Colonic mucosa (tissue), 4 donors: ENCODE results near the gene PAX5. TPM values are rescaled to one million over a fixed set of nuclear protein-coding genes. Genes with fewer than 3 reads are reported as not detected.

Experiments used
- DNase-seq: peaks from one replicate; pipeline ENCODE4 v3.0.0-alpha.2; 2020
- H3K27ac ChIP-seq: fragments of 200-600 bp; one replicate; pipeline ENCODE4 v1.8.0; 2021
- H3K27me3 ChIP-seq: fragments of 200-600 bp; one replicate; pipeline ENCODE4 v1.8.0; 2021
- H3K36me3 ChIP-seq: fragments of 200-600 bp; one replicate; pipeline ENCODE4 v1.8.0; 2021
- H3K4me1 ChIP-seq: fragments of 200-600 bp; one replicate; pipeline ENCODE4 v1.8.0; 2021; ENCODE audit warnings: mild to moderate bottlenecking
- H3K4me3 ChIP-seq: fragments of 200-600 bp; one replicate; pipeline ENCODE4 v1.8.0; 2021
- H3K9ac ChIP-seq, 2 donors: one replicate each; pipeline ENCODE4 v1.7.0; 2013; ENCODE audit warnings: control low read depth in 2 of 2, low read depth in 2 of 2, low read length in 2 of 2
- H3K9me3 ChIP-seq: fragments of 200-600 bp; one replicate; pipeline ENCODE4 v1.8.0; 2021
- CTCF ChIP-seq: fragments of 200-600 bp; IDR thresholded peaks from one replicate; pipeline ENCODE4 v1.8.0; 2022; ENCODE audit warnings: antibody characterized with exemption, mild to moderate bottlenecking
- intact Hi-C: fragments of 100-400 bp; cut with DNase I; formaldehyde crosslinking; loops from one replicate; pipeline ENCODE4 v1.14.1; 2022
- total RNA-seq, 2 donors: library from RNA; stranded (reverse); fragmentation: NEBNext Ultra II Directional in 1 of 2; extraction: Animal tissue kit (Norgen Biotek cat#: 25700) in 1 of 2; gene quantifications; one replicate each; pipeline ENCODE4 v1.2.1, GENCODE V29; 2021
- donor health status: healthy.
- donor health status: DM: no; HTN: no; CAD: no.
- donor health status: DM: no; HTN: no; CAD: no.

Gene PAX5
- total RNA-seq, 2 donors from 2014 or later, result 0.08 to 0.32 TPM

- Histone ChIP-seq H3K9ac (no peak overlapping the region), H3K4me1 (no peaks in the 10 kb centered on the region), H3K9me3 (no peaks in the 10 kb centered on the region), H3K27ac (no peak overlapping the region), H3K4me3 (no peak overlapping the region), H3K36me3 (no peaks in the 10 kb centered on the region), H3K27me3 (no peaks in the 10 kb centered on the region)
- no peak for DNase-seq
- intact Hi-C loops, result no loop called here
- no peak for TF ChIP-seq CTCF
These were observed 77.2 kb downstream of the PAX5 start for GRCh38 chr9:36956908-36957307.

- Histone ChIP-seq H3K9ac (no peak overlapping the region), H3K36me3 (no peaks in the 10 kb centered on the region), H3K4me1 (no peaks in the 10 kb centered on the region), H3K27ac (no peak overlapping the region), H3K4me3 (no peak overlapping the region), H3K27me3 (no peaks in the 10 kb centered on the region), H3K9me3 (no peaks in the 10 kb centered on the region)
- intact Hi-C loops, result no loop called here
- no peak for TF ChIP-seq CTCF
- DNase-seq, result no peak
These were observed 83.7 kb downstream of the PAX5 start for GRCh38 chr9:36950389-36950788.

GRCh38 chr9:36949466-36949865 lies 84.6 kb downstream of the PAX5 start:
- no peak overlapping the region for H3K9ac ChIP-seq
- H3K27ac ChIP-seq, result no peak overlapping the region
- TF ChIP-seq CTCF, result no peak
- no peaks in the 10 kb centered on the region for H3K4me1 ChIP-seq
- DNase-seq, result no peak
- intact Hi-C loops, result no loop called here
- no peaks in the 10 kb centered on the region for H3K9me3 ChIP-seq
- H3K4me3 ChIP-seq, result no peak overlapping the region
- no peaks in the 10 kb centered on the region for H3K27me3 ChIP-seq
- H3K36me3 ChIP-seq, result no peaks in the 10 kb centered on the region

GRCh38 chr9:36948051-36948450 lies 86.0 kb downstream of the PAX5 start:
- no peaks in the 10 kb centered on the region for H3K27me3 ChIP-seq
- intact Hi-C loops, result no loop called here
- no peak overlapping the region for H3K27ac ChIP-seq
- no peaks in the 10 kb centered on the region for H3K4me1 ChIP-seq
- DNase-seq, result no peak
- H3K4me3 ChIP-seq, result no peak overlapping the region
- TF ChIP-seq CTCF, result no peak
- no peaks in the 10 kb centered on the region for H3K9me3 ChIP-seq
- no peak overlapping the region for H3K9ac ChIP-seq
- no peaks in the 10 kb centered on the region for H3K36me3 ChIP-seq

- no peak for DNase-seq
- Histone ChIP-seq H3K9me3 (no peaks in the 10 kb centered on the region), H3K27me3 (no peaks in the 10 kb centered on the region), H3K36me3 (no peaks in the 10 kb centered on the region), H3K4me1 (no peaks in the 10 kb centered on the region), H3K27ac (no peak overlapping the region), H3K4me3 (no peak overlapping the region), H3K9ac (no peak overlapping the region)
- intact Hi-C loops, result no loop called here
- TF ChIP-seq CTCF, result no peak
These were observed 87.4 kb downstream of the PAX5 start for GRCh38 chr9:36946653-36947052.

- intact Hi-C loops, result no loop called here
- no peak for DNase-seq
- Histone ChIP-seq H3K36me3 (no peaks in the 10 kb centered on the region), H3K27ac (no peak overlapping the region), H3K27me3 (no peaks in the 10 kb centered on the region), H3K4me1 (no peaks in the 10 kb centered on the region), H3K4me3 (no peak overlapping the region), H3K9me3 (no peaks in the 10 kb centered on the region), H3K9ac (no peak overlapping the region)
- TF ChIP-seq CTCF, result no peak
These were observed 88.1 kb downstream of the PAX5 start for GRCh38 chr9:36945999-36946398.
